ENCODE data around the gene SCGN.

The SCGN gene

DNA sequence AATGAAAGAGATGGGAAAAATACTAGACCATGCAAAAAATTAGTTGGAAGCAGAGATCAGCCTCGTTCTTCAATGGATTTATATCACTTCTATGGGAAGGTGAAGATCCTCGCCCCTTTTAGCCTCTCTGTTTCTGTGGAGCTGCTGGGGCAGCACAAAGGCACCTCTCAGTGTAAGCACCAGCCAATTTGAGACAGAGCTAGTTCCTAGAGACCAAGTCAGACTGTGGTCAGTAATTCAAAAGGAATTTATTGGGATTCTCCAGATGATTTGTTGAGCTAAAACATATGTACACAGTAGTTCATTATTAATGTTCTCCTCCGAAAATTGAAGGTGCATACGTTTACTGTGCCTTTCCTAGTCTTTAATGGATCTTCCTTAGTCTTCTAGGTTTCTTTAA lies 42.4 kb downstream of the SCGN start:
- Histone ChIP-seq H2AFZ (ENCODE audit: low read depth, low read length) (no peak overlapping the region), H4K20me1 (ENCODE audit: insufficient read depth, low read length) (no peaks in the 10 kb centered on the region), H3K4me3 (ENCODE audit: low read depth in 1 of 2, low read length in 2 of 2) (no peak overlapping the region), H3K9ac (ENCODE audit: low read depth, low read length) (no peak overlapping the region), H3K27ac (ENCODE audit: low read length) (no peak overlapping the region), H3K79me2 (ENCODE audit: insufficient read depth, low read length) (no peaks in the 10 kb centered on the region), H3K4me2 (ENCODE audit: insufficient read depth, low read length) (no peak overlapping the region), H3K36me3 (ENCODE audit: insufficient read depth, low read length) (no peaks in the 10 kb centered on the region), H3K9me3 (ENCODE audit: insufficient read depth, low read length, severe bottlenecking) (no peaks in the 10 kb centered on the region), H3K27me3 (ENCODE audit: insufficient read depth, low read length, poor library complexity) (peaks cover 10% of the 10 kb centered on the region), H3K4me1 (ENCODE audit: insufficient read depth, low read length) (no peaks in the 10 kb centered on the region)
- no peak for DNase-seq
- no peak for ATAC-seq (ENCODE audit: insufficient read depth, low read depth)
- TF ChIP-seq, protein P1, sequence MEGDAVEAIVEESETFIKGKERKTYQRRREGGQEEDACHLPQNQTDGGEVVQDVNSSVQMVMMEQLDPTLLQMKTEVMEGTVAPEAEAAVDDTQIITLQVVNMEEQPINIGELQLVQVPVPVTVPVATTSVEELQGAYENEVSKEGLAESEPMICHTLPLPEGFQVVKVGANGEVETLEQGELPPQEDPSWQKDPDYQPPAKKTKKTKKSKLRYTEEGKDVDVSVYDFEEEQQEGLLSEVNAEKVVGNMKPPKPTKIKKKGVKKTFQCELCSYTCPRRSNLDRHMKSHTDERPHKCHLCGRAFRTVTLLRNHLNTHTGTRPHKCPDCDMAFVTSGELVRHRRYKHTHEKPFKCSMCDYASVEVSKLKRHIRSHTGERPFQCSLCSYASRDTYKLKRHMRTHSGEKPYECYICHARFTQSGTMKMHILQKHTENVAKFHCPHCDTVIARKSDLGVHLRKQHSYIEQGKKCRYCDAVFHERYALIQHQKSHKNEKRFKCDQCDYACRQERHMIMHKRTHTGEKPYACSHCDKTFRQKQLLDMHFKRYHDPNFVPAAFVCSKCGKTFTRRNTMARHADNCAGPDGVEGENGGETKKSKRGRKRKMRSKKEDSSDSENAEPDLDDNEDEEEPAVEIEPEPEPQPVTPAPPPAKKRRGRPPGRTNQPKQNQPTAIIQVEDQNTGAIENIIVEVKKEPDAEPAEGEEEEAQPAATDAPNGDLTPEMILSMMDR (IDR thresholded peaks at IDR 0.05; ENCODE audit: borderline replicate concordance, extremely low read depth, low read length, poor library complexity, severe bottlenecking) = no peak
- no peak for TF ChIP-seq EZH2 (IDR thresholded peaks at IDR 0.05; ENCODE audit: borderline replicate concordance, low read depth, low read length, severe bottlenecking)

DNA sequence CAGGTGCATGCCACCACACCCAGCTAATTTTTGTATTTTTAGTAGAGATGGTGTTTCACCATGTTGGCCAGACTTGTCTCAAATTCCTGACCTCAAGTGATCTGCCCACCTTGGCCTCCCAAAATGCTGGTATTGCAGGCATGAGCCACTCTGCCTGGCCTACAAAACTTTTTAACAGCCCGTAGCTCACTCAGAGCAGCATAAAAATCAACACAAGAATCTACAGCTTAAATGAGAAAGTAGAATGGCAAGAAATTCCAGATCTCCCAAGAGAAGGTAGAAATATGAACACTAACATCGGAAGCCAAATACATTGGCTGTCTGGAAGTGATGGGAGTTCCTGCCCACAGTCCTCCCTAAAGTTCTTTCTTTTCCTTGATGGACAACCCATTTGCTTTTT lies 43.7 kb downstream of the SCGN start:
- Histone ChIP-seq H3K79me2 (ENCODE audit: insufficient read depth, low read length) (no peaks in the 10 kb centered on the region), H3K27me3 (ENCODE audit: insufficient read depth, low read length, poor library complexity) (peaks cover 10% of the 10 kb centered on the region), H3K27ac (ENCODE audit: low read length) (no peak overlapping the region), H3K9me3 (ENCODE audit: insufficient read depth, low read length, severe bottlenecking) (no peaks in the 10 kb centered on the region), H4K20me1 (ENCODE audit: insufficient read depth, low read length) (no peaks in the 10 kb centered on the region), H2AFZ (ENCODE audit: low read depth, low read length) (no peak overlapping the region), H3K4me3 (ENCODE audit: low read depth in 1 of 2, low read length in 2 of 2) (no peak overlapping the region), H3K4me1 (ENCODE audit: insufficient read depth, low read length) (no peaks in the 10 kb centered on the region), H3K4me2 (ENCODE audit: insufficient read depth, low read length) (no peak overlapping the region), H3K9ac (ENCODE audit: low read depth, low read length) (no peak overlapping the region), H3K36me3 (ENCODE audit: insufficient read depth, low read length) (no peaks in the 10 kb centered on the region)
- TF ChIP-seq, protein P1 (IDR thresholded peaks at IDR 0.05; ENCODE audit: borderline replicate concordance, extremely low read depth, low read length, poor library complexity, severe bottlenecking) = no peak
- TF ChIP-seq EZH2 (IDR thresholded peaks at IDR 0.05; ENCODE audit: borderline replicate concordance, low read depth, low read length, severe bottlenecking) = no peak
- no peak for ATAC-seq (ENCODE audit: insufficient read depth, low read depth)
- no peak for DNase-seq

DNA sequence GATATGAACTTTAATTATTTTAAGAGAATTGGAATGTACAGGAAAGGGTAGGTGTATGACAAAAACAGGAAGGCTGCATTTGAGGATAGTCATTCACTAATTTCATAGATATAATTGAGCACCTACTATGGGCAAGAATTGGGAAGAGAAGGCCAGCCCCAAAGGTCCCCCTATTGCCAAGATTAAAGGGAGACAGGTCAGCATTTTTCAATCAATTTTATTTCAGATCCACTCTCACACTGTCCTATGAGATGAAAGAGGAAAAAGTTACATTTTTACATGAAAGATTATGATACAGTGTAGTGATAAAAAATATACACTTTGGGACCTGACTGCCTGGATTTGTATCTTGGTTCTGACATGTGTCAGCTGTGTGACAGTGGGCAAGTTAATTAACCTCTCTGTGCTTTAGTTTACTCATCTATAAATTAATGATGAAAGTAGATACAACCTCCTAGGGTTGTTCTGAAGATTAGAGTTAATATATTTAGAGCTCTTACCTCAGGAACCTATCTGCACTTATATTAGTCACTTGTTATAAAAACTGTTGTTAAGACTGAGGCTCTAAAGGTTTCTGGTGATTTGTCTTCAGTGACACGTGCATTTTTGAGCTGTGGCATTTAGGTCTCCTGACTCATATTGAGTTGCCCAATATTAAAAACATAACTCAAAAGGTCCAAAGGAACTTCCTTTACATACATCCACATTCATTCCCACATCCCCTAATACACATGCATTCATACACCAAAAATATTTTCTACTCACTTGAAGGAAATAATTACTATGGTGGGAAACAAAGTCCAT lies 45.7 kb downstream of the SCGN start:
- no peak for ATAC-seq (ENCODE audit: insufficient read depth, low read depth)
- no peaks in the 10 kb centered on the region for H4K20me1 ChIP-seq (ENCODE audit: insufficient read depth, low read length)
- no peaks in the 10 kb centered on the region for H3K79me2 ChIP-seq (ENCODE audit: insufficient read depth, low read length)
- H3K36me3 ChIP-seq (ENCODE audit: insufficient read depth, low read length) = no peaks in the 10 kb centered on the region
- no peak overlapping the region for H3K4me3 ChIP-seq (ENCODE audit: low read depth in 1 of 2, low read length in 2 of 2)
- H3K9me3 ChIP-seq (ENCODE audit: insufficient read depth, low read length, severe bottlenecking) = no peaks in the 10 kb centered on the region
- H3K27ac ChIP-seq (ENCODE audit: low read length) = no peak overlapping the region
- TF ChIP-seq EZH2 (IDR thresholded peaks at IDR 0.05; ENCODE audit: borderline replicate concordance, low read depth, low read length, severe bottlenecking) = no peak
- TF ChIP-seq, protein P1 (IDR thresholded peaks at IDR 0.05; ENCODE audit: borderline replicate concordance, extremely low read depth, low read length, poor library complexity, severe bottlenecking) = no peak
- H3K9ac ChIP-seq (ENCODE audit: low read depth, low read length) = no peak overlapping the region
- no peaks in the 10 kb centered on the region for H3K4me1 ChIP-seq (ENCODE audit: insufficient read depth, low read length)
- peaks cover 13% of the 10 kb centered on the region for H3K27me3 ChIP-seq (ENCODE audit: insufficient read depth, low read length, poor library complexity)
- H2AFZ ChIP-seq (ENCODE audit: low read depth, low read length) = no peak overlapping the region
- DNase-seq = no peak
- no peak overlapping the region for H3K4me2 ChIP-seq (ENCODE audit: insufficient read depth, low read length)

All from DND-41 (cell line).